KMS-11 (cell line): Measurements from ENCODE around the gene GPD1.

Source experiments
- H2AFZ ChIP-seq: fragments of 200-600 bp; sonication (generic); 2 replicates; pipeline ENCODE4 v1.6.1; 2016; ENCODE audit warnings: antibody characterized with exemption, mixed run types, low read depth
- H3K27ac ChIP-seq: fragments of 200-600 bp; sonication (generic); 2 replicates; pipeline ENCODE4 v1.6.1; 2016; ENCODE audit warnings: mild to moderate bottlenecking, mixed run types
- H3K27me3 ChIP-seq: fragments of 200-600 bp; sonication (generic); 2 replicates; pipeline ENCODE4 v1.6.1; 2017; ENCODE audit warnings: mild to moderate bottlenecking, low read depth, mixed run types, moderate library complexity; ENCODE audit not compliant: insufficient read depth
- H3K36me3 ChIP-seq: fragments of 200-600 bp; sonication (generic); 2 replicates; pipeline ENCODE4 v1.6.1; 2017; ENCODE audit warnings: mild to moderate bottlenecking, mixed run types; ENCODE audit not compliant: insufficient read depth
- H3K4me1 ChIP-seq: fragments of 200-600 bp; sonication (generic); 2 replicates; pipeline ENCODE4 v1.6.1; 2016; ENCODE audit warnings: mild to moderate bottlenecking, low read depth, mixed run types; ENCODE audit not compliant: poor library complexity, severe bottlenecking
- H3K4me2 ChIP-seq: fragments of 200-600 bp; sonication (generic); 2 replicates; pipeline ENCODE4 v1.7.0; 2016; ENCODE audit warnings: mild to moderate bottlenecking, mixed run types
- H3K4me3 ChIP-seq: fragments of 200-600 bp; sonication (generic); IDR thresholded peaks from 2 replicates; pipeline ENCODE4 v1.6.1; 2017; ENCODE audit warnings: low read depth, low read length, mixed read lengths; ENCODE audit not compliant: insufficient read depth
- H3K79me2 ChIP-seq: fragments of 200-600 bp; sonication (generic); 2 replicates; pipeline ENCODE4 v1.6.1; 2016; ENCODE audit warnings: low read depth, mixed run types; ENCODE audit not compliant: insufficient read depth
- H3K9ac ChIP-seq: fragments of 200-600 bp; sonication (generic); 2 replicates; pipeline ENCODE4 v1.6.1; 2016; ENCODE audit warnings: mild to moderate bottlenecking, mixed run types
- H4K20me1 ChIP-seq: fragments of 200-600 bp; sonication (generic); 2 replicates; pipeline ENCODE4 v1.6.1; 2016; ENCODE audit warnings: mild to moderate bottlenecking, mixed run types; ENCODE audit not compliant: insufficient read depth
- TF ChIP-seq, protein P1 (sequence below): fragments of 200-600 bp; sonication (generic); conservative IDR thresholded peaks from 2 replicates; pipeline ENCODE4 v1.6.1; 2017; ENCODE audit warnings: low read depth, mild to moderate bottlenecking, antibody characterized with exemption, low read length, moderate library complexity, mixed read lengths

Gene GPD1

GRCh38 chr12:50087995-50088394, 15.8 kb upstream of the GPD1 start:
- no peak overlapping the region; the same call in 1 of the 2 replicates for H3K4me2 ChIP-seq
- H3K79me2 ChIP-seq = peaks cover 5% of the 10 kb centered on the region; the same call in 1 of the 2 replicates
- no peaks in the 10 kb centered on the region for H3K27me3 ChIP-seq
- no peak overlapping the region for H2AFZ ChIP-seq
- no peak overlapping the region for H3K27ac ChIP-seq
- TF ChIP-seq, protein P1, sequence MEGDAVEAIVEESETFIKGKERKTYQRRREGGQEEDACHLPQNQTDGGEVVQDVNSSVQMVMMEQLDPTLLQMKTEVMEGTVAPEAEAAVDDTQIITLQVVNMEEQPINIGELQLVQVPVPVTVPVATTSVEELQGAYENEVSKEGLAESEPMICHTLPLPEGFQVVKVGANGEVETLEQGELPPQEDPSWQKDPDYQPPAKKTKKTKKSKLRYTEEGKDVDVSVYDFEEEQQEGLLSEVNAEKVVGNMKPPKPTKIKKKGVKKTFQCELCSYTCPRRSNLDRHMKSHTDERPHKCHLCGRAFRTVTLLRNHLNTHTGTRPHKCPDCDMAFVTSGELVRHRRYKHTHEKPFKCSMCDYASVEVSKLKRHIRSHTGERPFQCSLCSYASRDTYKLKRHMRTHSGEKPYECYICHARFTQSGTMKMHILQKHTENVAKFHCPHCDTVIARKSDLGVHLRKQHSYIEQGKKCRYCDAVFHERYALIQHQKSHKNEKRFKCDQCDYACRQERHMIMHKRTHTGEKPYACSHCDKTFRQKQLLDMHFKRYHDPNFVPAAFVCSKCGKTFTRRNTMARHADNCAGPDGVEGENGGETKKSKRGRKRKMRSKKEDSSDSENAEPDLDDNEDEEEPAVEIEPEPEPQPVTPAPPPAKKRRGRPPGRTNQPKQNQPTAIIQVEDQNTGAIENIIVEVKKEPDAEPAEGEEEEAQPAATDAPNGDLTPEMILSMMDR = no peak
- H3K9ac ChIP-seq = no peak overlapping the region
- peaks cover 39% of the 10 kb centered on the region for H3K4me1 ChIP-seq
- H3K36me3 ChIP-seq = peaks cover 20% of the 10 kb centered on the region
- no peak overlapping the region for H3K4me3 ChIP-seq
- no peaks in the 10 kb centered on the region for H4K20me1 ChIP-seq

- H3K9ac ChIP-seq = no peak overlapping the region
- H3K4me2 ChIP-seq = no peak overlapping the region
- peaks cover 5% of the 10 kb centered on the region; the same call in 1 of the 2 replicates for H3K79me2 ChIP-seq
- H3K27ac ChIP-seq = no peak overlapping the region
- TF ChIP-seq, protein P1 = peak; percentile 90
- H3K4me3 ChIP-seq = no peak overlapping the region
- H4K20me1 ChIP-seq = no peaks in the 10 kb centered on the region
- peaks cover 39% of the 10 kb centered on the region for H3K4me1 ChIP-seq
- no peak overlapping the region for H2AFZ ChIP-seq
- H3K36me3 ChIP-seq = peaks cover 20% of the 10 kb centered on the region
- H3K27me3 ChIP-seq = no peaks in the 10 kb centered on the region
Measured at GRCh38 chr12:50088577-50089335, 15.1 kb upstream of the GPD1 start.

DNA sequence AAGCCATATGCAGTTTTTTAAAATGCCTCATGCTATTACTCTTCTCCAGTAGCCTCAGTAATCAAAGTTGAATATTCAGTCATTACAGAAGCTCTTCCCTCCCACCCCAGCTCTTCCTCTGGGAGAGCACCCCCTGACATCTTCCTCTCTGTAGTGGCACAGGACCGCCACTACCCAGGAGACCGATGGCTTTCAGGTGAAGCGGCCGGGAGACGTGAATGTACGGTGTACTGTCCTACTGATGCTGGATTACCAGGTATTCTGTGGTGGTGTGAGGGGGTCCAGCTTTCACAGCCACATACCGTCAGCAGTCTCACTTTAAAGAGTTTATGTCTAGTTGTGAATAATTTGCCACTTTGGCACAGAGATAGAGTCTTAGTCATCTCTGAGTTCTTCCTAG, 14.1 kb upstream of the GPD1 start:
- Histone ChIP-seq H3K27ac (no peak overlapping the region), H3K27me3 (no peaks in the 10 kb centered on the region), H3K4me3 (no peak overlapping the region), H4K20me1 (no peaks in the 10 kb centered on the region), H3K79me2 (peaks cover 5% of the 10 kb centered on the region; the same call in 1 of the 2 replicates), H3K4me1 (peaks cover 34% of the 10 kb centered on the region), H3K36me3 (peaks cover 23% of the 10 kb centered on the region), H3K9ac (no peak overlapping the region), H2AFZ (no peak overlapping the region), H3K4me2 (no peak overlapping the region)
- TF ChIP-seq, protein P1 = no peak

- Histone ChIP-seq H2AFZ (no peak overlapping the region), H3K9ac (no peak overlapping the region), H4K20me1 (no peaks in the 10 kb centered on the region), H3K27ac (no peak overlapping the region), H3K79me2 (peaks cover 5% of the 10 kb centered on the region; the same call in 1 of the 2 replicates), H3K36me3 (peaks cover 27% of the 10 kb centered on the region), H3K4me1 (peaks cover 34% of the 10 kb centered on the region), H3K4me3 (no peak overlapping the region), H3K4me2 (no peak overlapping the region), H3K27me3 (no peaks in the 10 kb centered on the region)
- TF ChIP-seq, protein P1 = no peak
Measured at GRCh38 chr12:50090391-50090790, 13.4 kb upstream of the GPD1 start.
